ENCODE data around the gene RFWD3. TPM values are rescaled to one million over a fixed set of nuclear protein-coding genes. Genes with fewer than 3 reads are reported as not detected.

The RFWD3 gene
- total and polyA plus RNA-seq, 2 of the 13 experiments (the other 11 are each of a cell fraction or from before 2014, with no cell fraction given) = 23.4 to 62.6 TPM

- TF ChIP-seq ZNF329 (CRISPR knock-in tag; IDR thresholded peaks at IDR 0.05; ENCODE audit: low read depth) = no peak
- TF ChIP-seq ZNF136 (CRISPR knock-in tag; IDR thresholded peaks at IDR 0.05; ENCODE audit: low read depth) = no peak
- TF ChIP-seq ZNF704 (CRISPR knock-in tag; IDR thresholded peaks at IDR 0.05; ENCODE audit: borderline replicate concordance) = no peak
Measured at GRCh38 chr16:74601126-74601871, 65.4 kb downstream of the RFWD3 start (continued).

- Histone ChIP-seq H3K36me3 (replicated peaks in 1 of 2; ENCODE audit: control insufficient read depth in 1 of 2, insufficient read depth in 2 of 2, low read length in 2 of 2) (peaks cover 3 to 15% of the 10 kb centered on the region in 2 experiments; a peak in 4 of 5 replicates), H3K79me2 (ENCODE audit: insufficient read depth, low read length) (peaks cover 85% of the 10 kb centered on the region), H3K27ac (ENCODE audit: extremely low read length, insufficient read depth, low read length) (no peak overlapping the region), H3K4me1 (ENCODE audit: insufficient read depth, low read length) (peaks cover 13% of the 10 kb centered on the region; the same call in 1 of the 2 replicates), H4K20me1 (ENCODE audit: insufficient read depth, low read length) (peaks cover 14% of the 10 kb centered on the region; the same call in 1 of the 2 replicates), H3K9me3 (ENCODE audit: low read length) (no peaks in the 10 kb centered on the region), H3K4me3 (replicated peaks in 1 of 3; ENCODE audit: insufficient read depth in 1 of 3, low read depth in 2 of 3, low read length in 3 of 3) (no peak overlapping the region), H3K4me2 (ENCODE audit: low read depth, low read length) (no peak overlapping the region), H2AFZ (ENCODE audit: low read length) (no peak overlapping the region), H3K9ac (ENCODE audit: insufficient read depth, low read depth, low read length) (no peak overlapping the region), H3K27me3 (ENCODE audit: control insufficient read depth in 1 of 2, insufficient read depth in 2 of 2, low read length in 2 of 2) (no peaks in the 10 kb centered on the region)
- no TSS peak for BruUV-seq (replicated peaks)
- TF ChIP-seq ZNF770 (CRISPR knock-in tag; IDR thresholded peaks at IDR 0.05) = peak; percentile 58; the same call in 1 of the 2 replicates
- TF ChIP-seq REST (IDR thresholded peaks at IDR 0.05; ENCODE audit: borderline replicate concordance in 1 of 2, low read depth in 1 of 2, low read length in 2 of 2) = no peak
- in situ Hi-C loops (cut with HindIII; ENCODE audit: extremely low pct_ligation_motif_present, low pct_unique_long_range_greater_than_20kb) = no loop called here
- intact Hi-C loops (cut with micrococcal nuclease; ENCODE audit: unreplicated experiment) = no loop called here
- DNase-seq (ENCODE audit: low spot score) = no peak
- CTCF ChIA-PET (ENCODE audit: low intra/inter-chr PET ratio, low total read pairs) = no interaction called here
- POLR2A ChIA-PET = no interaction called here
- no peak for ATAC-seq
- no peak for FAIRE-seq
- WGBS (ENCODE audit: low lambda C conversion rate) = 95% methylated on average over 2 of the region's 2 CpGs
Measured at GRCh38 chr16:74596586-74596985, 70.1 kb downstream of the RFWD3 start.

Data from HepG2 (cell line).